Umbilical cord (tissue), 2 donors: Measurements from ENCODE around the gene TLDC2. TPM values are rescaled to one million over a fixed set of nuclear protein-coding genes. Genes with fewer than 3 reads are reported as not detected.
A peak's percentile ranks its signal among the peaks of the same experiment; 100 is the strongest.
"Not testable (repeated sequence)": the region's sequence is repeated elsewhere in the genome, so short reads cannot be mapped to it uniquely, and the experiment has no call there.

Experiments
- DNase-seq: peaks from one replicate; pipeline ENCODE4 v3.0.0-alpha.2; 2015; ENCODE audit warnings: low spot score
- total RNA-seq: library from RNA; depleted of rRNA; stranded (reverse); fragments of >200 nt; gene quantifications from one replicate; pipeline ENCODE4 v1.2.3, GENCODE V29; 2014; ENCODE audit warnings: low replicate concordance; ENCODE audit not compliant: insufficient read depth

The TLDC2 gene
- total RNA-seq, result 3.9 TPM

DNA sequence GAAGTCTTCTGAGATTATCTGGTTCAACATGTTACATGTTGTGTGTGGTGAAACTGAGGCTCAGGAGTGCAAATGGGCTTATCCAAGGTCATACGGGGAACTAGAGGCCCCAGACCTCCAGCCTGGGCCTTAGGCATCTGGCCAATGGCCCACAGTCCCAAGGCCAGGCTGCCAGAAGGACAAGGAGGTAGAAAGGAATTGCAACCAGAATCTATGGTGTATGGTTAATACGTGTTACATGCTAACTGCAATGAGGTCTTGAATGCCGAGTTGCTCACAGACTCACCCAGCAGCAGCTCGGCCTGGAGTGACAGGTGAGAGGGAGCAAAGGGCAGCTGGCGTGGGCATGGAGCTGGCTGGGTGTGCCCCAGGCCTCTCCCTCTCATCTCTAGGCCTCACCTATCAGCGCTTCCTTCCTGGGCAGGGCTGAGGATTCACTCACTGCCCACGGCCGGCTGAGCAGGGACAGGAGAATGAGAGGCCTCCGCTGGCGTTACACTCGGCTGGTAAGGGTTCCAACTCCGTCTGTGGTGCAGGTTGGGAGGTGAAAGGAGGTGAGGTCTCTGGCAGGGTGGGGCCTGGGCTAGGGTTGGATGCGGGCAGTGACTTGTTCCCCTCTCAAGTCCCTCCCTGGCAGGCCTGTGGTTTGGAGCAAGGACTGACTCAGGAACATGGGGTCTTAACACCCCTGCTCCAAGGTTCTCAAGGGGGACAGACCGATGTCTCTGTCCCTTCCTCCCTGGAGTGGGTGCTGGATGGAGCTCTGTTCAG, at the start of gene TLDC2:
Gene TLDC2, plus strand, starts transcription at position 437 of the 771 bp plus-strand sequence. Its CDS starts 37 bp downstream, at position 474.
- DNase-seq, result no peak

DNA sequence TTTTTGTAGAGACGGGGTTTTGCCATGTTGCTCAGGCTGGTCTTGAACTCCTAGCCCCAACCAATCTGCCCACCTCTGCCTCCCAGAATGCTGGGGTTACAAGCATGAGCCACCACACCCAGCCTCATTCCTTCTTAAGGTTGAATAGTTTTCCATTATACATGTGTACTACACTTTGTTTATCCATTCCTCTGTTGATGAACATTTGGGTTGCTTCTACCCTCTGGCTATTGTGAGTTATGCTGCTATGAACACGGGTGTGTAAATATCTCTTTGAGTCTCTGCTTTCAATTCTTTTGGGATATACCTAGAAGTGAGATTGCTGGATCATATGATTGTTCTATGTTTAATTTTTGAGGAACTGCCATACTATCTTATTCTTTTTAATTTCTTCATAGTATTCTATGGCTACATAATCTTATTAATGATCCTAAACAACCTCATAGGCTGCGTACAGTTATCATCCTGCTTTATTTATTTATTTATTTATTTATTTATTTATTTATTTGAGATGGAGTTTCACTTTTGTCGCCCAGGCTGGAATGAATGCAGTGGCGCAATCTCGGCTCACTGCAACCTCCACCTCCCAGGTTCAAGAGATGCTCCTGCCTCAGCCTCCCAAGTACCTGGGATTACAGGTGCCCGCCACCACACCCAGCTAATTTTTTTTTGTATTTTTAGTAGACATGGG, 49.2 kb upstream of the TLDC2 start:
- no peak for DNase-seq

DNA sequence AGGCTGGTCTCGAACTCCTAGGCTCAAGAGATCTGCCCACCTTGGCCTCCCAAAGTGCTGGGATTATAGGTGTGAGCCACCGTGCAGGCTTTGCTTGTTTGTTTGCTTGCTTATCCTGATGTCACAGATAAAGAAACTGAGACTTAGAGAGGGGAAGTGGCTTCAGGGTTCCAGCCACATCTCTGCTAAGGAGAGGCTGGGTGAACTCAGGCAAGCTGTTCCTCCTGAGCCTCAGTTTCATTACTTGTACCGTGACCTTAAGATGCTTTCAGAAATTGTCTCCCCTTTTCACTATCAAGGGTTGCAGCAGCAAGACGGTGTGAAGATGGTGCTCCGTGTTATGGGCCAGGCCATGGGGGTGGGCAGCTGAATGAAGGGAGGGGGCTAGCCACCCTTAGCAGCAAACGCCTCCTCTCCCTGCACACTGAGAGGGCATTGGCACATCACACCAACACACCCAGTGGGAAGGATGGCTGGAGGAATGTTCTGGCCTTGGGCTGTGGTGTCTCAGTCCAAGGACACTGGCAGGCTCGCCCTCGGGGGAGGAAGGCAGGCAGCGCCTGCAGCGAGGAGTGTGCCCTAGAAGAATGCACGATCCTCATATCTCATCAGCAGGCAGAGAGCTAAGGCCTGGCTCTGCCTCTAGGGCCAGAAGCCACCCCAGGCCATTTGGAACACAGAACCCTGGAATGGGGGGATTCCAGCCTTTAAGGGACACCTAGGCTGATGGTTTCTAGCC, 48.2 kb upstream of the TLDC2 start:
- no peak for DNase-seq

DNA sequence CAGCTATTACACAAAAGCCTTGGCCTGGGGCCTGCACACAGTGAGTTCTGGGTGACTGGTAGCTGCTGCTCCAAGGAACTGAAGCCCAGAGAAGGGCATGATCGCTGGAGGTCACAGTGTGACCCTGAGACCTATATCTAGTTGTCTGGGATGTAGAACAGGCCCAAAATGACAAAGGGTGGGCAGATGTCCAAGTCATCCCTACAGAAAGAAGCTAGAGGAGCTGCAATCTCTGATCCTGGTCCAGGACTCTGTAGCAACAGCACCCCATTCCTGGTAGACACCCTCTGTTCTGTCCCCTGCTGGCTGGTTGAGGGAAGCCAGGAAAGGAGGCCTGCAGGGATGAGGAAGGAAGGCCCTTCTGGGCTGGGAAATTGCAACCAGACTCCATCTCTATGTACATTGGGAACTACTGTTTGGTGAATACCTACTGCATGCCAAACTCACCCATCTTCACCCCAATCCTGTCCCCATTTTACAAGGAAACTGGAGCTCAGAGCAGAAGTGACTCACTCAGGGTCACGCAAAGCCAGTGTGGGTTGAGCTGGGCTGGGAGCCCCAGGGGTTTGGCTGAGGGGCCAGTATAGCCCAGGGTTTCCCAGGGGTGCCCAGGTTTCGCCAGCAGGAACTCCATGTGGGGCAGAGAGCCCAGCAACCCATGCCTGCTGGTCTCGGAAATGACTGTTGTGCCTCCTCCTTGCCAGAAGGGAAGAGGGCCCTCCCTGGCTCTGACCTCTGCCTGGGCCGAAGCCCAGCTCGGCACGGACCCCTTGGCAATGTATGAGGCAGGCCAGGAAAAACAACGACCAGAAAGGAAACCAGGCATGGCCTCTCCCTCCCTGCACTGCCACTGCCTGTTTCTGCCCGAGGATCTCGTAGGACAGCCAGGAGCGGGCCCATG, 44.9 kb upstream of the TLDC2 start:
- peak; percentile 43 for DNase-seq

DNA sequence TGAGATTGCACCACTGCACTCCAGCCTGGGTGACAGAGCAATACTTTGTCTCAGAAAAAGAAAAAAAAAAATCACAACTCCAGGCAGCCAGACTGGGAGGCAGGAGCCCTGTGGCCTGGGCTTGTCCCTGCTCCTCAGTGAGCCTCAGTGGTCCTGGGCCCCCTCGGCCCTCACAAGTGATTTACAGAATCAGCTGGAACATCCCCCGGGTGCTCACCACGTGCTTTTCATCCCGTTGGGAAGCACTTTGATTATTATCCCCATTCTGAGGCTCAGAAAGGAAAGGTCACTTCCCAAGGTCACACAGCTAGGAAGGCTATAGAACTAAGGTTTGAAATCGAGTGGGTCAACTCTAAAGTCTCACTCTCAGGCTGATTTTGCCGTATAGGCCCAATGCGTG, 43.1 kb upstream of the TLDC2 start:
- DNase-seq, result no peak

DNA sequence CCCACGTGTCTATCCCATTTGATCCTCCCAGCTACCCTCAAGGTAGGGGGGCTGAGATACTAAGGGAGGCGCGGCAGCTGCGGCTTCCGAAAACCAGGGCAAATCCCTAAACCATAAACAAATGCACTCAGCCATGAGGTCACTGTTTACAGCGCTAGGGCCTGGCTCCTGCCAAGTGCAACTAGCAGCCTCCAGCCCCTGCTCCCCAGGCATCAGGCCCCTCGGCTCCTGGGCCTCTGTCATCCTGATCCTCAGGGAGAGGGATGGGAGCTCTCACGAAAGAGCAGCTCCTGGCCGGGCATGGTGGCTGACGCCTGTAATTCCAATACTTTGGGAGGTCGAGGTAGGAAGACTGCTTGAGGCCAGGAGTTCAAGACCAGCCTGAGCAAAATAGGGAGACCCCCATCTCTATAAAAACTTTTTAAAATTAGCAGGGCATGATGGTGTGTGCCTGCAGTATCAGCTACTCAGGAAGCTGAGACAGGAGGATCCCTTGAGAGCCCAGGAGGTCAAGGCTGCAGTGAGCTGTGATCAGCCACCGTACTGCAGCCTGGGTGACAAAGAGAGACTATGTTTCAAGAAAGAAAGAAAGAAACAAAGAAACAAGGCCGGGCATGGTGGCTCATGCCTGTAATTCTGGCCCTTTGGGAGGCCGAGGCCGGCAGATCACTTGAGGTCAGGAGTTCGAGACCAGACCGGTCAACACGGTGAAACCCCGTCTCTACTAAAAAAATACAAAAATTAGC, 42.5 kb upstream of the TLDC2 start:
- peak; percentile 80 for DNase-seq

DNA sequence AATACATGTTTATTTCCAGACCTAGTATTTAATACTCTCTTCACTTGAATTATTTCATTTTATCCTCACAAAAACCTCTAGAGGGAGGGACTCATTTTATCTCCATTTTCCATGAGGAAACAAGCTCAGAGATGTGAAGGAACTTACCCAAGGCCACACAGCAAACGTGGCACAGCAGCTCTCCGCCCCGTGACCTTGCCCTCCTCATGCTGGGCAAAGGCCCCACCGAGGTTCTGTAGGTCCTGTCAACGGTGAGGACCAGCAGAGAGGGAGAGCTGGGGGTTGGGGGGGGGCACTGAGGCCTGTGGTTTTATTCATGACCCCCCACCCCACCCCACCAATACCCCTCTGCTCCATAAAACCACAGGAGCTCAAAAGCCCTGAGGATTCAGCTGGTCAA, 40.9 kb upstream of the TLDC2 start:
- DNase-seq, result no peak

DNA sequence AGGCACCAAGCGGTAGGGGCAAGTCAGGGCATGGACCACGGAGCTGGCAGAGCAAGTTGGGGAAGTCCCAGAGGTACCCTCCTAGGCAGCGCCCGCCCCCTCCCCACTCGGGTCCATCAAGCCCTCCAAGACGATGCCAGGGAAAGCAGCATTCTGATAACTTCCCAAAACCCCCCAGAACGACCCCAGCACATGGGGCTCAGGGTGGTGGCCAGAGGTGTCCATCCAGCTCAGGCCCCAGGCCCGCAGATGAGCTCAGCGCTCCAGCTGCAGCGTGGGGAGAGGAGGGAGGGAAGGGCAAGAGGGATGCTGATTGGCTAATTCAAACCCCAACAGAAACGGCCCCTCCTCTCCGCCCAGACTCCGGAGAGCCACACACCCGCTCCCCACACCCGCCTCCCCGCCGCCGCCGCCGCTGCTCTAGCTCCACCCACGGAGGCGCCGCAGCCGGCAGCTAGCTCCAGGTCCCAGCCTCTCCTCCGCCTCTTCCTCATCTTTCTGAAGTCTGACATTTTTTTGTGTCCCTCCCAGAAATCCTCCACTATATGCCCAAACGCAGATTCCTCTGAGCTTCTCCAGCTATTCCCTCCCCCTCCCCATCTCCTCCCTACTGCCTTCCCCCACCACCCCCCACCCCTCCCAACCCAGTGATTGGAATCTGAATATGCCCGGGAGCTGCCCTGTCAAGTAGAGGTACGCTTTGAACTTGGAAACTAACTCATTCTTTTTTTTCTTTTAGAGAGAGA, 40.3 kb upstream of the TLDC2 start:
- DNase-seq, result peak; percentile 98

DNA sequence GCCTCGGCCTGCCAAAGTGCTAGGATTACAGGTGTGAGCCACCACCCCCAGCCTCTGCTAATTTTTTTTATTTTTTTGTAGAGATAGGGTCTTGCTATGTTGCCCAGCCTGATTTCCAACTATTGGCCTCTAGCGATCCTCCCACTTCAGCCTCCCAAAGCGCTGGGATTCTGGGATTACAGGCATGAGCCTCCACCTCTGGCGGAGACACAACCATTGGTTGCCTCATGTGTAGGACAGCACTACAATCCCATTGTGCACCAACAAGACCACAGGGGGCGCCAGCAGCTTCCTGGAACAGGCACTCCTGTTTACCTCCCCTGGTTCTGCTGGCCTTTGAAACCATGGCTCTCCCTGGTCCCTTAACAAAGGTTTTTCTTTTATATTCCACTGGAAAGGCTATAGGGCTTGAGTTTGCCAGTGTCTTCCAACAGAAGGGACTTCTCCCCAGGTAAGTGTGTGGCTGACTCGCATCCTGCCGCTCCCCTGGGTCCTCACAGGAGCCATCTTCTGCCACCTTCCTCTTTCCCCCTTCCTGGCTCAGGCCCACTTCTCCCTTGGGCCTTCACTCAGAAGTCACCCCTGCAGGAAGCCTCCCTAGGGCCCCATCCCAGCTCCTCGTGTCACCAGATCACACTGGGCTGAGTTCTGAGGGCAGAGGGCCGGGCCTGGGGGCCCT, 39.2 kb upstream of the TLDC2 start:
- no peak for DNase-seq

DNA sequence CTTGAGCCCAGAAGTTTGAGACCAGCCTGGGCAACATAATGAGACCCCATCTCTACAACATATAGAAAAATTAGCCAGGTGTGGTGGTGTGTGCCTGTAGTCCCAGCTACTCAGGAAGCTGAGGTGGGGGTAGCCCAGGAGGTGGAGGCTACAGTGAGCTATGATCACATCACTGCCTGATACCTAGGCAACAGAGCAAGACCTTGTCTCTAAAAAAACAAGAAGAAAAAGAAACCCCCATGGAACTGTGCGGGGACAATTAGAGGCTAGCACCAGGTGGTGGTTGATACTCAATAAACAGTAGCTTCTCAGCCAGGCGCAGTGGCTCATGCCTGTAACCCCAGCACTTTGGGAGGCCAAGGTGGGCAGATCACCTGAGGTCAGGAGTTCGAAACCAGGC, 37.6 kb upstream of the TLDC2 start:
- not testable (repeated sequence) for DNase-seq

DNA sequence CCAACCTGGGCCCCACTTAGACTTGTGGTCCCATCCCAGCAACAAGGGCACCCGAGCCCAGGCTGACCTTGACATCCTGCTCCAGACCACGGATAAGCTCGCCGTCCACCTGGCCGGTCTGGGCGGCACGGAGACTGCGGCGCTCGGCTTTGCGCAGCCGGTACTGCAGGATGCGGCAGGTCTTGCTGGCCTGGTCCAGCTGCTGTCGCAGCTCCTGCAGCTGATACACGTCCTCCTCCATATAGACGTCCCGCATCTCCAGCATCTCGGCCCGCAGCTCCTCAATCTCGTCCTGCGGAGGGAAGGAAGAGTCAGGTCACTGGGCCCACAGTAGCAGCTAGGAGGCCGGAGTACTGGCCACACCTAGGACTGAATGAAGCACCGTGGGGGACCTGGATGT, 36.8 kb upstream of the TLDC2 start:
- DNase-seq, result no peak

DNA sequence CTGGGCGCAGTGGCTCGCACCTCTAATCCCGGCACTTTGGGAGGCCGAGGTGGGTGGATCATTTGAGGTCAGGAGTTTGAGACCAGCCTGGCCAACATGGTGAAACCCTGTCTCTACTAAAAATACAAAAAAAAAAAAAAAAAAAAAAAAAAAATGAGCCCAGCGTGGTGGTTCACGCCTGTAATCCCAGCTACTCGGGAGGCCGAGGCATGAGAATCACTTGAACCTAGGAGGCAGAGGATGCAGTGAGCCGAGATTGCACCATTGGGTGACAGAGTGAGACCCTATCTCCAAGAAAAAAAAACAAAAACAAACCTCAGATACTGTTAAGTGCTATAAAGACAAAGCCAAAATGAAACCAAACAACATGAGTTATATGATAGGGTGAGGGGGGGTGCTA, 34.9 kb upstream of the TLDC2 start:
- not testable (repeated sequence) for DNase-seq

DNA sequence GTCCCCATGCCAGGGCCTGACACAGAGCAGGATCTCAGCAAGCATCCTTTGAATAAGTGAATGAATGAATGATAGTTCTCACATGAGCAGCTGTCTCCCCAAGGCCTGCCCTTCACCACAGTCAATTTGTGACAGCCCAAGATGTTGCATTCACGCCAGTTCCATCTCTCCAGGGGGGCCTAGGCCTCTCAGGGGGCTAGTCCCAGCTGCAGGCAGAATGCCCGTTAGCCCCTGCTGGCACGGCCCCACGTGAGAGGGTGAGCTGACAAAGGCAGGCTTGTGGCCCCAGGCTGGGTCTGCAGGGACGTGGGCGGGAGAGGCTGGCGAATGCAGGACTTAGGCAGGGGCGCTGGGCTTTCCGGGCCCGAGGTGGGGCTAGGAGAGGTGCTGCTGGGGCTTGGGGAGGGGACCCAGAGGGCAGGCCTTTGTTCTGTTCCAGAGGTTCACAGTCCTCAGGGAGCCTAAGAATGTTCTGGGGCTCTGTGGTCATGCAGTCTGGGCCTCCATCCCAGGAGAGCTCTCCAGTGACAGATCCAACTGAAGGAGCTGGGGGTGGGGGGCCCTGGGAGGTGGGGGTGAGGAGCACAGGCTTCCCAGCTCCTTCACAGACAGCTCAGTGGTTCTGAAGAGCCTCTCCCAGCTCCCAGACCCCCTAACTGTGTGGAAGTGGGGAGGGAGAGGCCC, 30.5 kb upstream of the TLDC2 start:
- DNase-seq, result no peak

DNA sequence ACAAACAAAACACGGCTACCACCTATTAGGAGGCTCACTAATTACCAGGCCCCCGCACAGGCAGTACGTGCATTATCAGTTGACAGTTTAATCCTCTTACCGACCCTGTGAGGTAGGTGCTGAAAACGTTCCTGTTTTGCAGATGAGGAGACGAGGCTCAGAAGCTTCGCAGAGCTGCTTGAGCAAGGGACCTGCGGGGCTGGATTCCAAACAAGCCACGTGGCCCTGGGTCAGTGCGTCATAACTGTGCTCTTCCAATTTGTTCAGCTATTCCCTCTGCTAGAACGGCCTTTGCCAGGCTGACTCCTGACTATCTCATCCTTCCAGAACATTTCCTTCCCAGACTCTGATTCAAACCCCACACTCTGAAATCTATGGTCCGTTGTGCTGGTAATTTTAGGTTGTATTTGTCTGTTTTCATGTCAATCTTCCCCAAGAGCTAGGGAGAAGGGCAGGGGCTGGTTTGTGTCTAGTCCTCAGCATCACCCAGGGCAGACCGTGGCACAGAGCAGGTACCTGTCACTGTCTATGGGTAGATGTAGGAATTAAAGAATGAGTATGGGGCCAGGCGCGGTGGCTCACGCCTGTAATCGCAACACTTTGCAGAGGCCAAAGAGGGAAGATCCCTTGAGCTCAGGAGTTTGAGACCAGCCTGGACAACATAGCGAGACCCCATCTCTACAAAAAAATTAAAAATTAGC, 28.8 kb upstream of the TLDC2 start:
- DNase-seq, result peak; percentile 64

DNA sequence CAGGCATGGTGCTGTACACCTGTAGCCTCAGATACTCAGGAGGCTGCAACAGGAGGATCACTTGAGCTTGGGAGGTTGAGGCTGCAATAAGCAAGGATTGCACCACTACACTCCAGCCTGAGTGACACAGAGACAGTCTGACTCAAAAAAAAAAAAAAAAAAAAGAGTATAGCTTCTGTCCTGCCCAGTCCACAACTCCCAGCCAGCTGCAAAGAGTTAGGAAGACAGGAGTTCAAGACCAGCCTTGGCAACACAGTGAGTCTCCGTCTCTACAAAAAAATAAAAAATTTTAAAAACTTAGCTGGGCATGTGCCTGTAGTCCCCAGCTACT, 28.3 kb upstream of the TLDC2 start:
- DNase-seq, result no peak

DNA sequence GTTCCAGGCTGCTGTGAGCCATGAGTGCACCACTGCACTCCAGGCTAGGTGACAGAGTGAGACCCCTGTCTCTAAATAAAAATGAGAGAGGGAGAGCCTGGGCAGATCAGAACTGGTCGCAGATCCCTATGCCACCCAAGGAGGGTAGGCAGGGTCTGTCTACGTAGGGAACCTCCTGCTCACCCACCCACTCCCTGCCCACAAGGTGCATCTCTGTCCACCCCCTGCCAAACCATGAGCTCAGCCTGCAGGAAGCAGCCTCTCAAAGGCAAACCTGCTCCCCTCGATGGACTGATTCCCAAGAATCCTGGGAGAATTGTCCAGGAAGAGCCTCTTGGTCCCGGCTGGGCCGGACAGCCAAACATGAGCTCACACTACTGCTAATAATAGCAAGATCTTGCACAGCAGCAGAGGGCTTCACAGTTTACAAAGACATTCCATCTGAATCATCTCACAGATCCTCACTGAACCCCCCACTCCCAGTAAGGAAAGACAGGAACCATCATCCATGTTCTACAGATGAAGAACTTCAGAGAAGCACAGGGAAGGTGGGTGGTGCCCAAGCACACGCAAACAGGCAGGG, 27.8 kb upstream of the TLDC2 start:
- DNase-seq, result peak; percentile 88

DNA sequence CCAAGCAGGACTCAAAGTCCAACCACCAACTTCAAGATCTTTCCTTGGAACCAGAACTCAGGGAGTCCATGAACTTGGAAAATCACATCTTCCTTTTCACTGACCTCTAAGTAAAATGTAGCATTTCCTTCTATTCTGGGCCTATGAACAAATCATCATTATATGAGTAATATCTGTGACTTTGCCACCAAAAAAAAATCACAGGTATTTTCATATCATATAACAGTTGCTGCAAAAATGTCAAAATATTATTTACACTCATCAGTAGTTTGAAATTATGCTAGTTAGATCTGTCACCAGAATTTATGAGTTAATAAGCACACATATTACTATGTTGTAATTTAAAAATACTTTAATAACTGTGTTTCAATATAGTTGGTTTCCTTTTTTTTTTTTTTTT, 27.3 kb upstream of the TLDC2 start:
- DNase-seq, result no peak
